Adipose tissue (tissue), 3 donors: Measurements from ENCODE around the gene BCL2L1. TPM values are rescaled to one million over a fixed set of nuclear protein-coding genes. Genes with fewer than 3 reads are reported as not detected.

Source experiments
- H3K27ac ChIP-seq: one replicate; pipeline ENCODE4 v1.5.1; 2013; ENCODE audit warnings: low read depth, low read length
- WGBS, 3 donors: extraction: QIAGEN DNeasy Blood & Tissue Kit; methylation state at CpG; one replicate each; pipeline ENCODE4 v1.1.7; 2013; 5-methylcytosine and 5-hydroxymethylcytosine counted together
- polyA plus RNA-seq, 3 donors: library from polyadenylated mRNA; stranded (reverse); fragments of 200-250 nt; gene quantifications; one replicate each; pipeline ENCODE4 v1.2.3, GENCODE V29; 2013
- donor health status: healthy with polysubstance abuse.
- donor health status: Bipolar disorder and iron deficiency.
- donor health status: healthy.

Gene BCL2L1
- polyA plus RNA-seq, 3 donors = 30.8 to 64.4 (median 63.7) TPM

DNA sequence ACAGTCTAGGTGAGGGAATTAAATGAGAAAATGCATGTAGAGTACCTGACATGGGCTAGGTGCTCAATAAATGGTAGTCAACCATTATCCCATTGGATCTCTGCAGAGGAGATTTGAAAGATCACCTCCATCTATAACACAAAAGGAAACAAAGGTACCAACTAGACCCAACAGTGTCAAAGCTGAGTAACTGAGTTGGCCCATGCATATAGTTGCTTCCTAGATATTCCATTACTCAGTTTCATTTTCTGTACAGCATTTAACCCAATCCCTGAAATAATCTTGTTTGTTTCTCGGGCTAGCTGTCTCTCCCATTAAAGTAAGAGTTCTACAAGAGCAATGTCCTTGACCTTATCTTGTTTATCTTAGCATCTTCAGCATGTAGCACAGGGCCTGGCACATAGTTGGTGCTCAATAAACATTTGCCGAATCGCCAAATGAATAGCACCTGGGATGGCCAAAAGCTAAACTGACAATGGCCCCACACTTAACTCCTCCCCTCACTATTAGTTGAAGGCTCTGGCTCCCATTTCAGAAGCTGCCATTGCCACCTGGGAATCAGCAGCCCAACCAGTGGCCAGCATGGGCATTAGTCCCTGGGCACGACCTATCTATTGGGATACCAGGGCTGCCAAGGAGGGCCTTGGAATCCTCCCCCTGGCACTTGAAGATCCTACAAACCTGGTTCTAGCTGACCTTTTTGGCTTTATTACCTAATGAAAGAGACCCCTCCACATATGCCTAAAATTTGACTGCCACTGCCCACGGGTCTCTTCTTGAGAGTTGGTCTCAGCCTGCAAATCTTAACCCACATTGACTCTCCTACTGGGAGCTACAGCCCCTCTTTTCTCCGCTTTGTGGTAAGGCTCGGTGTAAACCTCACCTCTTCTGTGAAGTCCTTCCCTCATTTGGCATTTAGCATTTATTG lies 22.6 kb downstream of the BCL2L1 start:
- peak overlapping the region; percentile 21 for H3K27ac ChIP-seq
- WGBS, 3 donors = 89 to 95% (median 91%) methylated on average over 7 of the region's 7 CpGs

DNA sequence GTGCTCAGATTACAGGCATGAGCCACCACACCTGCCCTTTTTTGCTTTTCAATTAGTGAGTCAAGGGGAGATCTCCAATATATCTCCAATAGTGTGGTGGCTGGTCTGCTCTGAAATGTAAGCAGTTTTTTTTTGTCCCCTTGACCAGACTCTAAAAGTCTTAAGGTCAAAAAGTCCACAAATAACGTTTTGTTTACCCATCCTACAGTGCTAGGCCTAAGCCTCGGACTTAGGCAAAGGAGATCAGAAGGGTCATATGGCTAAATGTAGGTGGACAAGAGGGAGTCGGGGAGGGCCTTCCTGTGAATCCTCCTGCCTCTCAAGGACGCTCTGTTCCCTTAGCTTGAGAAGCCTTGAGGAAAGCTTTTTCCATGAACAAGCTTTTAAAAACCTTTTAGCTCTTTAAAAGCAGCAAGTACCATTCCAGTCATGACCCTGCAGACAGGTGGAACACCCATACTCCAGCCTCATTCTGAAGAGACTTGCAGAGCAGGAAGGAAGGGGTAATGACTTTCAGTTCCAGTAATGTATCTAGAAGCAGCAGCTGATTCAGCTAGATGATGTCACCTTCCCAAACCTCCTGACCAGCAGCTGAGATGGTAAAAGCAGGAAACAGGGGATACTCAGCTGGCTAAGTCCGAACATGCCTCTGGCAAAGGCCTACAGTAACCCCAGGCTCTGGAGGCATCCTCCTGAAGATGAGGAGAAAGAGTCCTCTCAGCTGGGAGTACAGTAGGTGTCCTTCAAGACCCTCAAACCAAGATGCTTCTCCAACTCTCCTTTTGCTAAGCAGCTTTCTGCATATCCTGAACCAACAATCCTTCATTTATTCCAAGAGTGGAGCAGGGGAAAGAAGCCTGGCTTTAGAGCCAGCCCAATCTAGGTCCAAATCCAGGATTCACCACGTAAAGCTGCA lies 23.6 kb downstream of the BCL2L1 start:
- 34 to 47% (median 36%) methylated on average over 6 of the region's 6 CpGs for WGBS, 3 donors
- peak overlapping the region; percentile 53 for H3K27ac ChIP-seq

DNA sequence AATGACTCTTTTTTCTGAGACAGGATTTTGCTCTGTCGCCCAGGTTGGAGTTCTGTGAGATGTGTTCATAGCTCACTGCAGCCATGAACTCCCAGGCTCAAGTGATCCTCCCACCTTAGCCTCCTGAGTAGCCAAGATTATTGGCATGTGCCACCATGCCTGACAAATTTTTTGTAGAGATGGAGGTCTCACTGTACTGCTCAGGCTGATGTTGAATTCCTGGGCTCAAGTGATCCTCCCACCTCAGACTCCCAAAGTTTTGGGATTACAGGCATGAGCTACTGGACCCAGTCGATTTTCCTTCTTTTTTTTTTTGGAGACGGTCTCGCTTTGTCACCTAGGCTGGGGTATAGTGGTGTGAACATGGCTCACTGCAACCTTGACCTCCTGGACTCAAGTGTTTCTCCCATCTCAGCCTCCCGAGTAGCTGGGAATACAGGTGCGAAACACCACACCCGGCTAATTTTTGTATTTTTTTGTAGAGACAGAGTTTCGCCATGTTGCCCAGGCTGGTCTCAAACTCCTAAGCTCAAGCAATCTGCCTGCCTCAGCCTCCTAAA lies 24.3 kb downstream of the BCL2L1 start:
- WGBS, 3 donors = 90 to 96% (median 93%) methylated on average over 8 of the region's 8 CpGs
- H3K27ac ChIP-seq = no peak overlapping the region

DNA sequence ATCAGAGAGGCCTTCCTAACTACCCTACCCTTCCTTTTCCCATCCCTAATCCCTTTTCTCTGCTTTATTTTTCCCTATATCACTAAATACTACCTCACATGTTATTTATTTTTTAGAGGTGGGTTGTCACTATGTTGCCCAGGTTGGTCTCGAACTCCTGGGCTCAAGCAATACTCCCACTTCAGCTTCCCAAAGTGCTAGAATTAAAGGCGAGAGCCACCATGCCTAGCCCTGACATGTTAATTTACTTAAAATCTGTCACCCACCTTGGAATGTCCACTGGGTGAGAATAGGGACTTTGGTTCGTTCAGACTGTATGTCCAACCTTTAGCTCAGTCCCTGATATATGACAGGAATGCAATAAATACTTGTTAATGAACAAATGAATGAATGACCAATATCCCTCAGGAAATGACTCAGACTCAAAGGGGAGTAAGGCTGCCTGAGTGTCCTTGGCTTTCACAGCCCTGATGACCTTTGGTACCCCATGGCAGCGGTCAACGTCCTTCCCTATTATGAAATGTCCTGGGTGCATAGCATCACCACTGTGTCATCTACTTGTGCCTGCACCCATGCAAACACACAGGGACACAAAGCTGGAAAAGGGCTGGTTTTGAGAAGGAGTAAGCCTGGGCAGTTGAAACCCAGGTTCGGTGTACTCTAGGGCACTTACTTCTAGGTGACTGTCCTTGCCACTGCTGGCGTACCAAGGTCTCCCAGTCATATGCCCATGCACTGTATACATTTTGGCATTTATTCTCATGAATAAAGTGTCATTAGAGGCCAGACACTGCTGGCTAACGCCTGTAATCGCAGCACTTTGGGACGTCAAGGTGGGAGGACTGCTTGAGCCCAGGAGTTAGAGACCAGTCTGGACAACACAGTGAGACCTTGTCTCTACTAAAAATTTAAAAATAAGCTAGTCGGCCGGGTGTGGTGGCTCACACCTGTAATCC lies 26.5 kb downstream of the BCL2L1 start:
- H3K27ac ChIP-seq = no peak overlapping the region
- 78 to 91% (median 86%) methylated on average over 12 of the region's 12 CpGs for WGBS, 3 donors

DNA sequence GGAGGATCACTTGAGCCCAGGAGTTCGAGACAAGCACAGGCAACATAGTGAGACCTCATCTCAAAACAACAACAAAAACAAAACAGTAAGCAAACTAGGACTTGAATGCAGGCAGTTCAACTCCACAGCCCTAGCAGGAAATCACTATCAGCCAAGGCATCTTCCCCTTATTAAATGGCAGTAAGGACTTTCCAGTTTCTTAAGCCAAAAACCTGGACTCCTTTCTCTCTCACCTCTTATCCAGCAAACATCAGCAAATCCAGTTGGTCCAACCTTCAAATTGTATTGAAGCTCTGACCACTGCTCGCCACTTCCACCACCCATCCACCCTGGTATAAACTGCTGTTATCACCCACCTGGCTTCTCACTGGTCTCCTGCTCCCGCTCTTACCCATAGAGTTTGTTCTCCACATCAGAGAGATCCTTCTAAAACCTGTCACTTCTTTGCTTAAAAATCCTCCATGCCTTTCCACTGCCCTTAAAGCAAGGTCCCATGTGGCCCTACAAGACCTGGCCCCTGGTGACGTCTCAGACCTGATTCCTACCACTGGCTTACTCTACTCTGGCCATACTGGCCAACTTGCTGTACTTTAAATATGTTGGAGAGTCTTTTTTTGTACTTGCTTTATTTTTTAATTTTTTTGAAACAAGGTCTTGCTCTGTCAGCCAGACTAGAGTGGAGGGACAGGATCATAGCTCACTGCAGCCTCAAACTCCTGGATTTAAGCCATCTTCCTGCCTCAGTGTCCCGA lies 27.6 kb downstream of the BCL2L1 start:
- H3K27ac ChIP-seq = peak overlapping the region; percentile 58
- WGBS, 3 donors = 81 to 93% (median 93%) methylated on average over 5 of the region's 5 CpGs

DNA sequence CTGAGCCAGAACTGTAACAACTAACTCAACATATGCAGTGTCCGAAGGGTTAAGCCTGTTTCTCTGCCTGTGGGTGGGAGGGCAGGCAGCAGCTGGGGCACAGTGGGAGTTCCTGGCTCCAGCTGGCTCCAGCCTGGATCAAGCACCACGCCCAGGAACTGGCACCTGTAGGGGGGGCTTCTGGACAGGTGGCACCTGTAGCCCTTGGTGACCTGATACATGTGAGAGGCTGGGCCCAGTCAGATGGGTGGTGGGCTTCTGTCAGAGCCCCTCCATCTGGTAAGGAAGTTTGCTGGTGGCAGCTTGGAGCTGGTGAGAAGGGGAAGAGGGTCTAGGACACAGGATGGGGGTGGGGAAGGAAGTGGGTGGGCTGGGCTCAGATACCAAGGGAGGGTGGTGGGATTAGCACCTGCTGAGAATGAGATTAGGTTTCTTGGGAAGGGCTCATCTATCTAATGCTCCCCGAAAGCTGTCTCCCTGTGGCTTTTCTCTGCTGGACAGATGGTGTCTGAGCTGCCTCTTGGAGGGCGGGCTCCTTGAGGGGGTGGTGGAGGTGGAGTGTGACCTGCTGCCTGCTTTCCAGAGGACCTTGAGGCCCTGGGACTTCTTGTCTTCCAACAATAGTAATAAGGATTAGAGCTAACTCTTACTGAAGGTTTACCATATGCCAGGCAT lies 28.5 kb downstream of the BCL2L1 start:
- 71 to 74% (median 71%) methylated on average over 4 of the region's 4 CpGs for WGBS, 3 donors
- no peak overlapping the region for H3K27ac ChIP-seq

DNA sequence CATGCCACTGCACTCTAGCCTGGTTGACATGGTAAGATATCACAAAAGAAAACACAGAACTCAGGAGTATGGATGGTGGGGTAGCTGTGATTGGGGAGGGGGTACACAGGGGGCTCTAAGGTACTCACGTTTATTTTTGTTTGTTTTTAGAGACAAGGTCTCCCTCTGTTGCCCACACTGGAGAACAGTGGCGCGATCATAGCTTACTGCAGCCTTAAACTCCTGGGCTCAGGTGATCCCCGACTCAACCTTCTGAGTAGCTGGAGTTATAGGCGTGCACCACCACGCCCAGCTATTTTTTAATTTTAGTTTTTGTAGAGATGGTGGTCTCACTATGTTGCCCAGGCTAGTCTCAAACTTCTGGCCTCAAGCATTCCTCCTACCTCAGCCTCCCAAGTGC lies 29.3 kb downstream of the BCL2L1 start:
- 89 to 93% (median 92%) methylated on average over 6 of the region's 6 CpGs for WGBS, 3 donors
- H3K27ac ChIP-seq = peak overlapping the region; percentile 45

DNA sequence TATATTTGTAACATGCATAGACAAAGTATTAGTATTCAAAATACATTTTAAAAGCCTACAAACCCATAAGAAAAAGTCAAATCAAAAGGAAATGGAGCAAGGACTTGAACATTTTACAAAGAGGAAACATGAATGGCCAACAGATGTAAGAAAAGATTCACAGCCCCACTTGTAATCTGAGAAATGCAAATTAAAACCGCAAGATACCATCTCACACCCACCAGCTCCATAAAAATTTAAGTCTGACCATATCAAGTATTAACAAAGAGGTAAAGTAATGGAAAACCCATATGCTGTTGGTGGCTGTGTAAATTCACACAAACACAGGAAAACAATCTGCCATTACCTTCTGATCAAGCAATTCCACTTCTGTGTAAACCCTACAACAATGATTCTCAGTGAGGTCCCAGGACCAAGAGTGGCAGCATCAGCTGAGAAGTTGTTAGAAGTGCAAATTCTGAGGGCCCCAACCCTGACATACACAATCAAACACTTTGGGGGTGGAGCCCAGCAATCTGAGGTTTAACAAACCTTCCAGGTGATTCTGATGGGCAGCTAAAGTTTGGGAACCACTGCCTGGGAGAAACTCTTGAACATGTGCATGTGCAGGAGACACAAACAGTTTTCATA lies 30.9 kb downstream of the BCL2L1 start:
- no peak overlapping the region for H3K27ac ChIP-seq
- WGBS, 3 donors = 43 to 88% (median 47%) methylated on average over 1 of the region's 1 CpG

DNA sequence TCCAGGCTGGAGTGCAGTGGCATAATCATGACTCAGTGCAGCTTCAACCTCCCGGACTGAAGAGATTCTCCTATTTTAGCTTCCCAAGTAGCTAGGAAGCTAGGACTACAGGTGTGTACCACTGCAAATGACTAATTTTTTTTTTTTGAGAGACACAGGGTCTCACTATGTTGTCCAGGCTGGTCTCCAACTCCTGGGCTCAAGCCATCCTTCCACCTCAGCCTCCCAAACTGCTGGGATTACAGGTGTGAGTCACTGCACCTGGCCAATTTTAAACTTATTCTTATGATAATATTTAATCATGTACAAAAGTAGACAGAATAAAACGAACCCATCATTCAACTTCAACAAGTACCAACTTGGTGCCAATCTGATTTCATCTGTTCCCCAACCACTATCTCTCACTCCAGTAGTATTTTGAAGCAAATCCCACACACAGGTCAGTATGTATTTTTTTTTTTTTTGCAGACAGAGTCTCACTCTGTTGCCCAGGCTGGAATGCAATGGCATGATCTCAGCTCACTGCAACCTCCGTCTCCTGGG lies 32.5 kb downstream of the BCL2L1 start:
- WGBS, 3 donors = 86 to 95% (median 91%) methylated on average over 3 of the region's 3 CpGs
- no peak overlapping the region for H3K27ac ChIP-seq

DNA sequence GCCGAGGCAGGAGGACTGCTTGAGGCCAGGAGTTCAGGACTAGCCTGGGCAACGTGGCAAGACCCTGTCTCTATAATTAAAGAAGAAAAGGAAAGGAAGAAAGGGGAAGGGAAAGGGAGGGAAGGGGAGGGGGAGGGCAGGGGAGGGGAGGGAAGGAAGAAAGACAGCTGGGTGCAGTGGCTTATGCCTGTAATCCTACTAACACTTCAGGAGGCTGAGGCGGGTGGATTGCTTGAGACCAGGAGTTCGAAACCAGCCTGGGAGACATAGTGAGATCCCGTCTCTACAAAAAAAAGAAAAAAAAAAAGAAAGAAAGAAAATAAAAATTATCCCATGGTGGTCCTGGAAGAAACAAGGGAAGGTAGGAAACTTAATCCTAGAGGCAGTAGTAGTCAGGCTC lies 33.5 kb downstream of the BCL2L1 start:
- H3K27ac ChIP-seq = no peak overlapping the region
- WGBS, 3 donors = 87 to 92% (median 90%) methylated on average over 5 of the region's 5 CpGs

DNA sequence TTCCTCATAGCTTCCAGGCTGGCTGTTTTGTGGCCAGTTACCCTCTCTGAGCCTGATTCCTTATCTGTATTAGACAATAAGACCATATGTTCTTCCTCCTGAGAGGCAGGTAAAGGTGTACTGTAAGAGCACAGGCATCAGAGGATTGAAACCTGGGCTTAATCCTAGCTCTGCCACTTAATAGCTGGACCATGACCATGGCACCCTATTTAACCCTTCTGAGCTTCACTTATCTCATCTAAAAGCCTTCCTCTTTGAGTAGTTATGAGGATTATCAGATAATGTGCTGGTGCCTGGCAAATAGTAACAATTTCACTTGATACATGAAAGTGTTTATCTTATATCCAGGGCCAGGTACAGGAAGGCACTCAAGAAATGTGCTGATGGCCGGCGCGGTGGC lies 34.9 kb downstream of the BCL2L1 start:
- no peak overlapping the region for H3K27ac ChIP-seq

DNA sequence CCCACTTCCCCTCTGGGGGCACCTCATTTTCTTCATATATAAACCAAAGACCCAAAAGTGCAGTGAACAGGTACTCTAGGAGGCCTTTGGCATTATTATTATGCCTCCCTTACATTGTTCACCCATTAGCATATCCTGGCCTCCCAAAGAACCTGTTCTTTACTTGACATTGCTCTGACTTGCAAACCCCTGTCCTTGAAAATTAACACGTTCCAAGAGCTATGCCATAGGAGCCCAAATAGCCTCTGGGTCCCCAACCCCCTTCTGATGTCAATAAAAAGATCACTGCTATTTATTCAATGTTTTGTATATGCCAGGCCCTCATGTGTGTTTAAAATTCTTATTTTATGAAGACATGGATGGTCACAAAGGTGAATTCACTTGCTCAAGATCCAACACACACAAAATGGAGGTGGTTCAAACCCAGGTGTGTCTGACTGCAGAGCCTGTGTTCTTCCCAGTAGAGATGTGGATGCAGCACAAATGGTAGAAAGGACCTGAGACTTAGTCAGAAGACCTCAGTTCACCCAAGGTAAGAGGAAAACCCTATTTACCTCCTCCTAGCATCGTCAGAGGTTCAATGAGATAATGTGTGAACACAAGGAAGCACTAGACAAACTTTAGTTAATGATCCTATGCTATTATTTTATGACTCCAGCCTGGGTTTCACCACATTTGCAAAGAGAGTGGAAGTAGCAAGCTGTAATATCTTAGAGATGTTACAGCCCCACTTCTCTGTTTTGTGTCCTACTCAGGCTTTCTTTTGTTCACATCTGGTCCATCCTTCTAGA lies 36.6 kb downstream of the BCL2L1 start:
- no peak overlapping the region for H3K27ac ChIP-seq
- 67 to 91% (median 88%) methylated on average over 2 of the region's 2 CpGs for WGBS, 3 donors

More for the DNA sequence above, 34.9 kb downstream of the BCL2L1 start:
- 88 to 99% (median 95%) methylated on average over 3 of the region's 3 CpGs for WGBS, 3 donors

DNA sequence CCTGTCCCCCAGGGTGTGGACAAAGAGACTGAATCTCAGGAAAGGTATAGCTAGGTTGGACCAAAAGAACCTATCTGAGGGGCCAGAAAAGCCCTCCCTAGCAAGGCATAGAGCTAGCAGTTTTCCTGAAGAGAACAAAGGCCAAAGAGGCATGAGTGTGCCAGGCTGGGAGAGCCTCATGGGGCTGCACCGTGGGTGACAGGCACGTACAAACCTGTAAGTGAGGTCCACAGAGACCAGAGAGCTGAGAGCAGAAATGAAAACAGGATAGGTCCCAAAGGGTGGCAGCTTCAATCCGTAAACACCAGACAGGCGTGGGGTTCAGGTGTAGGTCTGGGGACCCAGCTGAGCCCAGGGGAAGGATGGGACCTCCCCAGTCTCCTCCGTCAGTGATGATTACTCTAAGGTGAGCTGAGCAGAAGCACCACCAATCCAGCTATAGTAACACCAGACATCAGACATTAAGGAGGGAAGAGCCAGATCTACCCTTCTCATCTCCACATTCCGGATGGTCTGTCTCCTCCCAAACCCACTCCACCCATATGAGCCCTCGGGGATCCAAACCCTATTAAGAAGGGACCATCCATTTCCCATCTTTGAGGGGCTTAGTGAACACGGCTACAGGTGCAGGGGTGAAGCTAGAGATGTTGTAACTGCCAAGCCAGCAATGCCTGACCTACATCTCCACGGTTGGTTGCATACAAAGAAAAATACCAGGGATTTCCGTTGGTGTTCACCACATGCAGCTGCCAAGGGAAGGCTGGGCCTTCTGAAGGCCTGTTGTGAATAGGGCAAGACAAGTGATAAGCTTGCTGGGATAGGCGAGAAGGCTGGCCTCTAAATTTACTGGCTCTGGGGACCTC lies 38.3 kb downstream of the BCL2L1 start:
- WGBS, 3 donors = 79 to 83% (median 80%) methylated on average over 11 of the region's 11 CpGs
- H3K27ac ChIP-seq = no peak overlapping the region

DNA sequence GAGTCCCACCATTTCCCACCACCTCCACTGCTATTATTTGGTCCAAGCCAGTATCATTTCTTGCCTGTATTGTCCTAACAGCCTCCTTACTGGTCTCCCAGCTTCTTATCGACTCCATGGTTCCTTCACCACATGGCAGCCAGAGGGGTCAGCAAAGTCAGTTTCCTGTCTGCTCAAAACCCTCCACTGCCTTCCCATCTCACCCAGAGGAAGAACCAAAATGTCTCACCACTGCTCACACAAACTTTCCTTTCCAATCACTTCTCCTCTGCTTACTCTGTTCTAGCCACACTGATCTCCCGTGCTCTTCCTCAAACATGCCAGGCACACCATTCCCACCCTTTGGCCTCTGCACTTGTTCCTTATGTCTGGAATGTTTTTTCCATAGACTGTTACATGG lies 39.7 kb downstream of the BCL2L1 start:
- 82 to 87% (median 83%) methylated on average over 2 of the region's 2 CpGs for WGBS, 3 donors
- no peak overlapping the region for H3K27ac ChIP-seq
